MM.1S (cell line): Measurements from ENCODE around the gene ACSS1.

Experiments used
- DNase-seq: peaks from one replicate; pipeline ENCODE4 v3.0.0-alpha.2; 2015
- H2AFZ ChIP-seq: fragments of 300-600 bp; sonication (generic); 2 replicates; pipeline ENCODE4 v1.6.0; 2016; ENCODE audit warnings: antibody characterized with exemption, low read length
- H3F3A ChIP-seq: fragments of 300-600 bp; sonication (generic); 2 replicates; pipeline ENCODE4 v1.6.1; 2016; ENCODE audit warnings: mild to moderate bottlenecking, antibody characterized with exemption, low read length, moderate library complexity, mixed read lengths; ENCODE audit not compliant: insufficient read depth
- H3K27ac ChIP-seq: fragments of 300-600 bp; sonication (generic); 2 replicates; pipeline ENCODE4 v1.5.1; 2016; ENCODE audit warnings: mild to moderate bottlenecking, low read length
- H3K27me3 ChIP-seq: fragments of 300-600 bp; sonication (generic); replicated peaks from 2 replicates; pipeline ENCODE4 v1.6.0; 2016; ENCODE audit warnings: low read length; ENCODE audit not compliant: insufficient read depth
- H3K36me3 ChIP-seq: fragments of 300-600 bp; sonication (generic); replicated peaks from 2 replicates; pipeline ENCODE4 v1.6.1; 2016; ENCODE audit warnings: mild to moderate bottlenecking, low read length, mixed read lengths; ENCODE audit not compliant: insufficient read depth
- H3K4me1 ChIP-seq: fragments of 300-600 bp; sonication (generic); 2 replicates; pipeline ENCODE4 v1.6.1; 2016; ENCODE audit warnings: low read length, mixed read lengths
- H3K4me2 ChIP-seq: fragments of 300-600 bp; sonication (generic); 2 replicates; pipeline ENCODE4 v1.6.0; 2016; ENCODE audit warnings: low read depth, low read length
- H3K4me3 ChIP-seq: fragments of 300-600 bp; sonication (generic); 2 replicates; pipeline ENCODE4 v1.5.1; 2016; ENCODE audit warnings: low read length, mixed read lengths
- H3K79me2 ChIP-seq: fragments of 300-600 bp; sonication (generic); 2 replicates; pipeline ENCODE4 v1.6.1; 2016; ENCODE audit warnings: mixed run types, low read length, mixed read lengths
- H3K9ac ChIP-seq: fragments of 300-600 bp; sonication (generic); 2 replicates; pipeline ENCODE4 v1.6.1; 2016; ENCODE audit warnings: low read length, mixed read lengths
- H3K9me2 ChIP-seq: fragments of 300-600 bp; sonication (generic); replicated peaks from 2 replicates; pipeline ENCODE4 v1.6.1; 2016; ENCODE audit warnings: mild to moderate bottlenecking, low read length, mixed read lengths; ENCODE audit not compliant: insufficient read depth
- H3K9me3 ChIP-seq: fragments of 300-600 bp; sonication (generic); replicated peaks from 2 replicates; pipeline ENCODE4 v1.6.1; 2016; ENCODE audit warnings: mild to moderate bottlenecking, low read length, mixed read lengths; ENCODE audit not compliant: insufficient read depth
- H4K20me1 ChIP-seq: fragments of 300-600 bp; sonication (generic); 2 replicates; pipeline ENCODE4 v1.6.1; 2016; ENCODE audit warnings: mild to moderate bottlenecking, low read length, moderate library complexity, mixed read lengths; ENCODE audit not compliant: insufficient read depth
- EZH2 ChIP-seq: fragments of 300-600 bp; sonication (generic); optimal IDR thresholded peaks from 2 replicates; pipeline ENCODE3; 2017; ENCODE audit warnings: low read depth, mild to moderate bottlenecking, antibody characterized with exemption, low read length, mixed read lengths
- EZH2phosphoT487 ChIP-seq: fragments of 300-600 bp; sonication (generic); IDR thresholded peaks from 2 replicates; pipeline ENCODE4 v1.6.1; 2018; ENCODE audit warnings: antibody characterized with exemption, low read length
- TF ChIP-seq, protein P1 (sequence below): fragments of 300-600 bp; sonication (generic); IDR thresholded peaks from 2 replicates; pipeline ENCODE4 v1.5.1; 2016; ENCODE audit warnings: antibody characterized with exemption, low read length, mixed read lengths

ACSS1 gene

DNA sequence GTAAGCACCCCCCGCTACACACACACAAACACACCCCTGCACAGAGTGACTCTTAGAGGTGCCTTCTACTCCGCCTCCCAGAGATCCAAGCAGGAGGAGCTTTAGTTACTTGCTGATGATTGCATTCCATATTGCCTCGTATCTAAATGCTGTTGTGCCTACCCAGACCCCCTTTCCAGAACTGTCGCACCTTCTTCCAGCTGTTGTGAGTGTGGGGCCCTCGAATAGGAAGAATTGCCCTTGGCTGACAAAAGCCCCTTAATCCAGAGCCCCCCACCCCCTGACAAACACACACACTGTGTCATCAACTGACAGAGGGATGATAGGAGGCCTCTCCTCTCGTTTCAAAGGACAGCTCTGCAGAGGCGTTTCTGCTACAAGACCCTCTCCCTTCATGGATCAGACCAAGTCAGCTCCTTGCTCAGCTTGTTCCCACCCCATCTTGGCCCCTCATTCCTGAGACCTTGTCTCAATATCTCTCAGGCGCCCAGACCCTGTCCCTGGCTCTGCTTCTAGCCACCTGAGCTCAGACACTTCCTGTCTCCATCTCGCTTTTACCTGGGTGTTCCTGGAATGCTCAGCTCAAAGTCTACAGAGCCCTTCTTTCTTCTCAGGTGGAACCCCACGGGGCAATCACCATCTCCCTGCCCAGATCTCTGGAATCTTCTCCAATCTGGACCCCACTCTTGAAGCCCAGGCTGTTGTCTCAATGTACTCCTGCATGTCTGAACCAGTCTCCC lies 28.0 kb upstream of the ACSS1 start:
- no peaks in the 10 kb centered on the region for H3K9me2 ChIP-seq
- 0 out of 2 replicates have a peak, but pooled peaks cover 1% of the 10 kb centered on the region for H3F3A ChIP-seq
- no peak overlapping the region for H3K4me2 ChIP-seq
- no peaks in the 10 kb centered on the region for H3K36me3 ChIP-seq
- H3K4me3 ChIP-seq, result no peak overlapping the region
- no peak overlapping the region for H3K9ac ChIP-seq
- H3K27ac ChIP-seq, result no peak overlapping the region
- H3K79me2 ChIP-seq, result no peaks in the 10 kb centered on the region
- H3K4me1 ChIP-seq, result peaks cover 7% of the 10 kb centered on the region; the same call in 1 of the 2 replicates
- peaks cover 16% of the 10 kb centered on the region for H3K27me3 ChIP-seq
- H4K20me1 ChIP-seq, result no peaks in the 10 kb centered on the region
- no peaks in the 10 kb centered on the region for H3K9me3 ChIP-seq
- no peak for DNase-seq
- no peak overlapping the region for H2AFZ ChIP-seq
- TF ChIP-seq, protein P1, sequence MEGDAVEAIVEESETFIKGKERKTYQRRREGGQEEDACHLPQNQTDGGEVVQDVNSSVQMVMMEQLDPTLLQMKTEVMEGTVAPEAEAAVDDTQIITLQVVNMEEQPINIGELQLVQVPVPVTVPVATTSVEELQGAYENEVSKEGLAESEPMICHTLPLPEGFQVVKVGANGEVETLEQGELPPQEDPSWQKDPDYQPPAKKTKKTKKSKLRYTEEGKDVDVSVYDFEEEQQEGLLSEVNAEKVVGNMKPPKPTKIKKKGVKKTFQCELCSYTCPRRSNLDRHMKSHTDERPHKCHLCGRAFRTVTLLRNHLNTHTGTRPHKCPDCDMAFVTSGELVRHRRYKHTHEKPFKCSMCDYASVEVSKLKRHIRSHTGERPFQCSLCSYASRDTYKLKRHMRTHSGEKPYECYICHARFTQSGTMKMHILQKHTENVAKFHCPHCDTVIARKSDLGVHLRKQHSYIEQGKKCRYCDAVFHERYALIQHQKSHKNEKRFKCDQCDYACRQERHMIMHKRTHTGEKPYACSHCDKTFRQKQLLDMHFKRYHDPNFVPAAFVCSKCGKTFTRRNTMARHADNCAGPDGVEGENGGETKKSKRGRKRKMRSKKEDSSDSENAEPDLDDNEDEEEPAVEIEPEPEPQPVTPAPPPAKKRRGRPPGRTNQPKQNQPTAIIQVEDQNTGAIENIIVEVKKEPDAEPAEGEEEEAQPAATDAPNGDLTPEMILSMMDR, result no peak
- TF ChIP-seq EZH2 (no peak), EZH2phosphoT487 (no peak)

DNA sequence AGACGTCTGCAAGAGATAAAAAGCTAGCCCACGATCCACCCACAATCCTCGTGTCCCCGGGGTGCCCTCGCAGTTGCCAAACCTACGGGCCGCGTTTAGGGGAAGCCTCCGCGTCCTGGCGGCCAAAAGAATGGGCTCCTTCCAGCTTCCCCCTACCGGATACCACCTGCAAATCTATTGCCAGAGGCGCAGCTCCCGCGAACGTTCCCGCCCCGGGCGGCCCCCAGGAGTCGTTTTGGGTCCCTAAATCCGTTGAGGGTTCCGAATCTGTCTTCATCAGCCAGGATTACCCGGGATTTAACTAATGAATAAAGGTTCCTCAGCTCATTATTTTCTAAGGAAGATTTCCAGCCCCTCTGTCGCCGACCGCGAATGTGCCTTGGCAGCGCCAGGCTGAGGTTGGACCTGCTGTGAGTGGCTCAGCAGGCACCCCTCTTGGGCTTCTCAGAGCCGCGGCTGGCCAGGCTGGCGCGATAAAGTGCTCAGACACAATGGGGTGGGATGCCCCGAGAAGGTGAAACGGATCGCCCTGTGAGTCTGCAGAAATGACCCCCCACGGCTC lies 26.8 kb upstream of the ACSS1 start:
- Histone ChIP-seq H3K4me1 (no peaks in the 10 kb centered on the region), H3K79me2 (no peaks in the 10 kb centered on the region), H3K9me2 (no peaks in the 10 kb centered on the region), H2AFZ (no peak overlapping the region), H3K9ac (no peak overlapping the region), H3K36me3 (no peaks in the 10 kb centered on the region), H4K20me1 (no peaks in the 10 kb centered on the region), H3K27me3 (peaks cover 16% of the 10 kb centered on the region), H3K27ac (no peak overlapping the region), H3K4me3 (no peak overlapping the region), H3K4me2 (no peak overlapping the region), H3F3A (no peaks in the 10 kb centered on the region), H3K9me3 (no peaks in the 10 kb centered on the region)
- TF ChIP-seq, protein P1, result no peak
- TF ChIP-seq EZH2 (no peak), EZH2phosphoT487 (no peak)
- no peak for DNase-seq

DNA sequence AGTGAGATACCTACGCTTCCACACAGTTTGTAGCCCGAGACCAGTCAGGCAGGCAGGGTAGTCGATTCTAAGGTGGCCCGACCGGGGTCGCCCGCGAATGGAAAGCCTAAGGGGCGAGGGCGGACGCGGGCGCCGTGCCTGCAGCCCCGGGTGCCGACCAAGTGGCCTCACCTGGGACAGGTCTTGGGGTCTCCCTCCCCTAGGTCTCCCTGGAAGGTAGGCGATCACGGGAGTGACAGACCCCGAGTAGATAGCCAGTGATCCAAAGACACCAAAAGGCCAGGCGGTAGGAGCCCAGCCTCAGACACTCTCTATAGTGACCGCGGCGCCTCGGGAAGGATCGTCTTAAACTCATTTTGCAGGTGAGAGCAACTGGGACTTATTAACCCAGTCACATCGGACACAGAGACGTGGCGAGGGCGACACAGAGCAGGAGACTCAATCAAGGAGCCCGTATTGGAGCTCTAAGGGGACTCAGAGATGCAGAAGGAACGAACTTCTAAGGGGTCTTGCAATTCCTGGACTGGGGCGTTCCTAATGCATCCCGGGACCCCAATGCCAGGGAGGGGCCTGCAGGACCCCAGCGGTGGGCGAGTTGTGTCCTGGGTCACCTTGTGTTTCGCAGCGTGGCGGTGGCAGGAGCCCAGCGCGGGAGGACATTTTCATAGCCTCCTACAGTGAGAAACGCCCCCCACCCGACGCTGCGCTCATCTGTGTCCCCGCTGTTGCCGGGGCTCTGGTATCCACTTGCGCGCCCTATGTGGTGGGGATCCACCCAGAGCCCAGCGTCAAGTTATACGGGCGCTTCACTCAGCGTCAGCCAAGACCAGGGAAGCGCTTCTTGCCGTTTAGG lies 26.1 kb upstream of the ACSS1 start:
- 0 out of 2 replicates have a peak overlapping the region, but pooled peaks have one; percentile 18 for H3K4me3 ChIP-seq
- H3K27me3 ChIP-seq, result peaks cover 19% of the 10 kb centered on the region
- no peaks in the 10 kb centered on the region for H3K36me3 ChIP-seq
- 0 out of 2 replicates have a peak overlapping the region, but pooled peaks have one; percentile 43 for H2AFZ ChIP-seq
- H3K9me3 ChIP-seq, result no peaks in the 10 kb centered on the region
- H3K9ac ChIP-seq, result no peak overlapping the region
- no peaks in the 10 kb centered on the region for H3F3A ChIP-seq
- H3K9me2 ChIP-seq, result no peaks in the 10 kb centered on the region
- TF ChIP-seq, protein P1, result peak; percentile 50
- no peak for TF ChIP-seq EZH2phosphoT487
- TF ChIP-seq EZH2, result no peak
- no peak for DNase-seq
- no peaks in the 10 kb centered on the region for H3K4me1 ChIP-seq
- no peaks in the 10 kb centered on the region for H4K20me1 ChIP-seq
- no peak overlapping the region for H3K27ac ChIP-seq
- H3K4me2 ChIP-seq, result peak overlapping the region; percentile 44; the same call in 1 of the 2 replicates
- no peaks in the 10 kb centered on the region for H3K79me2 ChIP-seq
